HUES48 (cell line): Measurements from ENCODE around the gene RANBP3L.

ENCODE experiments used
- H3K27ac ChIP-seq: one replicate; pipeline ENCODE4 v1.7.0; 2013; ENCODE audit warnings: low read depth, low read length, inconsistent platforms
- H3K27me3 ChIP-seq: 2 replicates; pipeline ENCODE4 v1.6.1; 2013; ENCODE audit warnings: mild to moderate bottlenecking, low read length; ENCODE audit not compliant: control insufficient read depth, insufficient read depth
- H3K36me3 ChIP-seq: 2 replicates; pipeline ENCODE4 v1.6.1; 2013; ENCODE audit warnings: low read length; ENCODE audit not compliant: control insufficient read depth, insufficient read depth
- H3K4me1 ChIP-seq: 2 replicates; pipeline ENCODE4 v1.6.1; 2013; ENCODE audit warnings: mild to moderate bottlenecking, low read length; ENCODE audit not compliant: control insufficient read depth, insufficient read depth
- H3K4me3 ChIP-seq: 2 replicates; pipeline ENCODE4 v1.5.1; 2013; ENCODE audit warnings: mild to moderate bottlenecking, low read depth, low read length
- H3K9ac ChIP-seq: 2 replicates; pipeline ENCODE4 v1.6.1; 2013; ENCODE audit warnings: mild to moderate bottlenecking, low read depth, low read length, moderate library complexity
- H3K9me3 ChIP-seq: 2 replicates; pipeline ENCODE4 v1.6.1; 2013; ENCODE audit warnings: low read length; ENCODE audit not compliant: control insufficient read depth, insufficient read depth

RANBP3L gene

DNA sequence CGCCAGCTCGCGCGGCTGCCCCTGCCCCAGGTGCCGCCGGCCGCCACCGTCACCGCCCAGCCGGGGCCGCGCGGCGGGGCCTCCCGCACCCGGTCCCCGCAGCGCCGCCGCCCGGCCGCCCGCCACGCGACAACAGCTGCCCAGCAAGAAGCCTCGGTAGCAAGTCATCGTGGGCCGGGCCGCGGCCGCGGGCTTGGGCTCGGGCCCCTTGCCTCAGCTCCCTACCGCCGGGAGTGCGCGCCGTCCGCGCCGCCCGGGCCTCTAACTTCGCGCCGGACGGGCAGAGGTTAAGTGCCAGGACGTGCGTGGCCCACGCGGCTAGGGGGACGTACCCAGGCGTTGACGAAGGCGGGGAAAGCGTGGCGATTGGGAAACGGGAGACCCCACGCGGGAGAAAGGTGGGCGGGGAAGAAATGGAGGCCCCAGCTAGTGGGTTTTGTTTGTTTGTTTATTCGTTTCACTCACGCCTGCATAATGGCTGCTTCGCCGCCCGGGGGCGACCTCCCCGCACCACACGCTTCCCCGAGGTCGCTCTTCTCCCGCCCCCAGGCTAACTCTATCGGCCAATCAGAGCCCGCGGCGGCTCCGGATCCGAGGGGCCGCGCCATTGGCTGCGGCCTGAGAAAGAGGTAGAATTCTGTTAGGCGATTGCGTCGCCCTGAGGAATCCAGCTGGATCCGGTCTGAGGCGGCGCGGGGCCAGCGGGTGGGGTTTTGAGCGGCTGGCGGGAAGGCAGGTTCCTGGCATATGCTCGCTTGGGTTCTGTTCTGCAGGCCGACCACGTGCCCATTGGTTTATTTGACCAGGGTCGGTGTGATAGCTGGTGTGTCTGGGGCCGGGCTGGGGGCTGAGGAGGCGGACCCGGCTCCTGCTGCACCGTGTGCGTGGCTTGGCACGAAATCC is 59.8 kb downstream of the RANBP3L start, which contains the start of gene NADK2:
Gene NADK2 (minus strand): TSS at position 295 of the 903 bp plus-strand sequence. CDS start 127 bp downstream, at position 168.
- H3K4me1 ChIP-seq, result peaks cover 25% of the 10 kb centered on the region
- H3K27me3 ChIP-seq, result peaks cover 12% of the 10 kb centered on the region

DNA sequence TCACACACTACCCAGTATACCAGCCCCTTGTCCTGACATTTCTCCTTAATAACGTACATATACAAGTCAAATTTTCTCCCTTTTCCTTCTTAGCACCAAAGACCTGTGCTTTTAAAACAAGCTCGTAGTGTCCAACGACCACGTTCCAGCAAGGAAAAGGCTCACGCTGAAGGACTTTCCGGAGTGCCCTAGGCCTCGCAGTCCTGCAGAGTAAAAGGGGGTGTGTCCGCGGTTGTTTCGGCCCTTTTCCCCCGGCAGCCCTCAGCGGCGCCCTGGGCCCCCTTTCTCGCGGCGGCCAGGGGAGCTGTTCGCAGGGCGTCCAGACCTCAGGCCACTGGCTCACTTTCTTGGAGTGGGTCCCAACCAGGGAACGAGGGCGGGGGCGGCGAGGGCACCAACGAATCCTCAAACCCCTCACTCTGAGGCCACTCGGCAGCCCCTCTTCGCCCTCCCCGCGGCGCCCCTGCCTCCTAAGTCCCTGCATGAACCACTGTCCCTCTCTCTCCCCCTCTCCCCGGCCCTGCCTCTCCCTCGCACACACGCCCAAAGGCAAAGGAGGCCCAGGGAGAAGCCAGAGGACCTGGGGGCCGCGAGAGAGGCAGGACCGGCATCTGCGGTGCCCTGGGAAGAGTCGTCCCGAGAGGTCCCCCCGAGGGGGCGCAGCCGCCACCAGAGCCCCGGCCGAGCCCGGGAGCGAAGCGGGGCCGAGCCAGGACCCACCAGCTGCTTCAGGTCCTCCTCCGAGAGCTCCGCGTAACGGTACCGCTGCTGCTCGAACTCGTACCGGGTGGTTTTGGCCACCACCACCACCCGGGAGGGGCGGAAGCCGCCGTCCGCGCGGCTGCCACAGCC is 60.7 kb downstream of the RANBP3L start:
- Histone ChIP-seq H3K4me3 (peak overlapping the region; percentile 76), H3K36me3 (no peaks in the 10 kb centered on the region), H3K9me3 (peaks cover 4% of the 10 kb centered on the region; the same call in 1 of the 2 replicates), H3K9ac (peak overlapping the region; percentile 92), H3K27me3 (peaks cover 12% of the 10 kb centered on the region), H3K4me1 (peaks cover 25% of the 10 kb centered on the region), H3K27ac (peak overlapping the region; percentile 80)

More for the DNA sequence above, 59.8 kb downstream of the RANBP3L start, which contains the start of gene NADK2:
- peak within 1 kb of the TSS; percentile 89 for H3K27ac ChIP-seq
- no peaks in the 10 kb centered on the region for H3K36me3 ChIP-seq
- peak within 1 kb of the TSS; percentile 76 for H3K4me3 ChIP-seq
- H3K9ac ChIP-seq, result peak within 1 kb of the TSS; percentile 92
- H3K9me3 ChIP-seq, result peaks cover 4% of the 10 kb centered on the region; the same call in 1 of the 2 replicates

DNA sequence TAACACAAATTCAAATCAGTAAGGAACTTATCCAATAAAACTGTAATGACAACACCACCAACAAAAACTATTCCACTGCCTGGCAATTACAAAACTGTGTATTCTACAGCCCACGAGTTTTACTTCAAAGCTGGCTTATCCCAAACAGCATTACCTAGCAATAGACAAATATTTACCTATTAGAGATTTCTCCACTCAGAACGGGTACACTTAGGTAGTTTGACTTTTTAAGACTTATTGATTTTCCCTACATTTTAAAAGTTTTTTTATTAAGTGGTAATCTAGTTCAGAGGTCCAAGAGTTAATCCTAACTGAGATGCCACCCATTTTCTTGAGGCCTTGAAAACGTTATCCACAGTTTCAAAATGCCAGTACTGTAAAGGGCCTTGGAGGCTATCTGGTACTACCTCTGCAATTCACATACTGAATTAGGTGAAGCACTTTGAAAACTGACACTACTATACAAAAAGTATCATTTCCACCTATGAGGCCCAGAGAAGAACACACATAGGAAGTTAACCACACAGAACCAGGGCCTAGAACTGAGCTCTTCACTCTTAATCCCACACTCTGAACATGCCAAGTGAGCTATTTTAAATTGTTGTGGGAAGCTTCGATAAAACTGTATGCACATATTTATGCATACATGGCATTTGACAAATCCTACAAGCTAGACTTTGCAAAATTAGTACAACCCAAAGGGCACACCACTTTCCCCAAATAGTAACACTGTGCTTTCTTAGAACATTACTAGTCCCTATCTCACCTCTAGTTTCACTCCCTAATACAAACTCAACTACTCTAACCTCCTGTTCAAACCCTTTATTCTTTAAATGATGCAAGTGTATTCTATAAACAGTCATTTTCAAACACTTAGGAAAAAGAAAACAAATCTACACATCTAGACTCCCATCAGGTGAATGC is 62.1 kb downstream of the RANBP3L start:
- H3K9ac ChIP-seq, result no peak overlapping the region
- H3K4me1 ChIP-seq, result peaks cover 25% of the 10 kb centered on the region
- no peak overlapping the region for H3K4me3 ChIP-seq
- peaks cover 4% of the 10 kb centered on the region; the same call in 1 of the 2 replicates for H3K9me3 ChIP-seq
- peaks cover 12% of the 10 kb centered on the region for H3K27me3 ChIP-seq
- no peaks in the 10 kb centered on the region for H3K36me3 ChIP-seq
- no peak overlapping the region for H3K27ac ChIP-seq

DNA sequence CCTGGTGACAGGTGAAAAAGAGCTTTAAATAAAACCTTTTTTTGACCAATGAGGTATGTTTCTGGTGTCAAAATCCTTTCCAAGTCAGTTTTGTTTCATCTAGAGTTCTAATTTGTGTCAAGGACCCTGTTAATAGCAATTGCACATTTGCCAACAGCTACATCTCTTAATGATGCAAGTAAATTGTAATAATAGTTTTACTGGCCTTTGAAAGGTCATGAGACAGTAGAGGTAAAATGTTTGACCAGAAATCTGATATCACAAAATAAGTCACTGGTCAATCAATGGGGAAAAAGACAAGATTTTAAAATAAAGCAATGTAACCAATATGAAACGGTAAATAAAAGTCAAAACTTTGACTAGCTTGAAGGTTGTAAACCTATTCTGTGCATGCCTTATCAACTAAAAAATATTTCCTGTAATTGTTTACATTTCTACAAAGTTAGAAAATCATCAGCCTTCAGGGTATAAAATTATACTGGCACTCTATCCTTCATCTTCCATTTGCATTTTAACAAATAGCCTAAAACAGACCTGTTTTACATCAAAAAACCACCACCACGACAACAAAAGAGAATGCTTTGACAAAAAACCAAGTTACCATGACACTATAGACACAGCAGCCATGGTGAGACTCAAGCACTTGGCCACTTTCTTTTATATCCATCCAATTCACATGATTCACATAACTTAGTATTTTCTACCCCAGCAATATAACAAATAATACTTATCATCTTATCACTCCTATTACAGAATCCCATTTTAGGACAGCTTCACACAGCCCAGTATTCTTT is 63.0 kb downstream of the RANBP3L start:
- H3K9ac ChIP-seq, result no peak overlapping the region
- no peak overlapping the region for H3K4me3 ChIP-seq
- H3K36me3 ChIP-seq, result no peaks in the 10 kb centered on the region
- peaks cover 25% of the 10 kb centered on the region for H3K4me1 ChIP-seq
- no peak overlapping the region for H3K27ac ChIP-seq
- peaks cover 12% of the 10 kb centered on the region for H3K27me3 ChIP-seq
- peaks cover 4% of the 10 kb centered on the region; the same call in 1 of the 2 replicates for H3K9me3 ChIP-seq

DNA sequence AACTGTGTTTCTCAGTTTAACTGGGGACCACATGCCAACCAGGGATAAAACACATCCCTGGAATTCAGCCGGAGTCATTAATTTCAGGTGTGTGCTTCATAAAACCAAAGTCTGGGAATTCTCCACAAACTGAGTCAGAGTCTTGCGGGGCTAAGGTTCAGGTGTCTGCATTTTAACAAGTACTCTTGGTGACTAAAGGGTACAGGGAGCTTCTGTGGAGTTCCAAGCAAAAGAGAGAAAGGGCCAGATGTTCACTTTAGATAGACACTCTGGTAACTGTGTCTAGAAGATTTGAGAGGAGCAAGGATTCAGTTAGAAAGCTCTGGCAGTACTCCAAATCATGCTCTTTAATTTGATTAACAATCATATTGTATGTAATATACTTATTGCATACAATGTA is 64.0 kb downstream of the RANBP3L start:
- Histone ChIP-seq H3K9me3 (peaks cover 3% of the 10 kb centered on the region; the same call in 1 of the 2 replicates), H3K4me3 (no peak overlapping the region), H3K27ac (no peak overlapping the region), H3K4me1 (peaks cover 25% of the 10 kb centered on the region), H3K36me3 (no peaks in the 10 kb centered on the region), H3K9ac (no peak overlapping the region), H3K27me3 (peaks cover 4% of the 10 kb centered on the region)

DNA sequence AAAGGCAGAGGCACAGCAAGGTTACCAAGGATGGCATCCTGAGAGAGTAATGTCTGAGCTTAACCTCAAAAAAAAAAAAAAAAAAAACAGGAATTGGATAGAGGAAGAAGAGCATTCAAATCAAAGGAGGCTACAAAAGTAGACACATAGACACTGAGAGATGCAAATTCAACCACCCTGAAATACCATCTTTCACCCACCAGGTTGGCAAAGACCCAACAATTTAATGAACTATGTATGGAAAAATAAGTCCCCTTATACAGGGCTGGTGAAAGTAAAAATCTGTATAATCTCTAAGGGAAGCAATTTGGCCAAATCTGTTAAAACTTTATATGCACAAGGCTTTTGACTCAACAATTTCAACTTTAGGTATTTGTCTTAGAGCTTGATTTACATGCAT is 64.9 kb downstream of the RANBP3L start:
- Histone ChIP-seq H3K9me3 (no peaks in the 10 kb centered on the region), H3K9ac (no peak overlapping the region), H3K4me1 (peaks cover 25% of the 10 kb centered on the region), H3K27me3 (no peaks in the 10 kb centered on the region; the same call in 1 of the 2 replicates), H3K36me3 (no peaks in the 10 kb centered on the region), H3K27ac (no peak overlapping the region), H3K4me3 (no peak overlapping the region)

DNA sequence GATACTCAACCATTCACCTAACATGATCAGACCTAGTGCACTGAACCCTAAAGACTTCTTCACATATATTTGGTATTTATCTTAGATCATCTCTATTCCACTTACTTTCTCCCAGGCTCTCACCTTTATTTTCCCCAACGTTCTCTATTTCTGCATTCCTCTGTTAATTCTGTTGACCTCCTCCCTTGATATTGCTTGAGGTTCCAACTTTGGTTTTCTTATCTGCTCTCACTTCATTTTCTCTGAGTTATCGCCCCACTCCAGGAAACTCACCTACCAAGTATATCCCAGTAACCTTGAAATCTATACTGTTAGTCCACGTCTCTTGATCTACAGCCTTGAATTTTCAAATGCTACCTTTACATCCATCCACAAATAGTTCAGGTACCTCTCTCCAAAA is 69.2 kb downstream of the RANBP3L start:
- no peak overlapping the region for H3K27ac ChIP-seq
- H3K9me3 ChIP-seq, result no peaks in the 10 kb centered on the region
- H3K9ac ChIP-seq, result no peak overlapping the region
- no peaks in the 10 kb centered on the region for H3K36me3 ChIP-seq
- no peaks in the 10 kb centered on the region for H3K27me3 ChIP-seq
- H3K4me1 ChIP-seq, result no peaks in the 10 kb centered on the region
- H3K4me3 ChIP-seq, result no peak overlapping the region

DNA sequence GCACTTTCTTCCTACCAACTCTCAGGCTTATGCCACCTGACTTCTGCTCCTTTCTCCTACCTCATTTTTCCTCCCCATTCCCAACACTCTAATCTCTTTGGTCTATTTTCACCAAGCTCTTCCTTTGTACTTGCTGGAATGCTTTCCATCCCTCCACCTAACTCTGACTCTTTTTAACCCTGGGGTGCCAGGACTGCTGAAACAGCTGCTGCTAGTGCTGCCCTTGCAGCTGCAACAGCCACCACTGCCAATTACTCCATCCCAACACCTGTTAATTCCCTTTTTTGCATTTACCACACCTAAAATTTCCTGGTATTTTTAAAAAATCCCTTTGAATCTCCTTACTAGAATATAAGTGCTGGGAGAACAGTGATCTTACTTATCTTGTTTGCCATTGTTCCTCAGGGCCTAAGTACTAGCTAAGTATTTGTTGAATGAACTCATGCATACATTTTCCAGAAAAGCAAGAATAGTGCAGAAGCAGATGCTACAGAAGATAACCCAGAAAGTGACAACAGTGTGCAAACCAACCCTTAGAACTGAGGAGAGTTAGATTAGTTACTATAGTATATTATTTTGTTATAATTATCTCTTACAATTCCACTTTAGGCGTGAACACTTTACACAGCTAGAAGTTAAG is 71.4 kb downstream of the RANBP3L start:
- Histone ChIP-seq H3K9ac (no peak overlapping the region), H3K4me1 (no peaks in the 10 kb centered on the region), H3K36me3 (peaks cover 6% of the 10 kb centered on the region; the same call in 1 of the 2 replicates), H3K9me3 (no peaks in the 10 kb centered on the region), H3K4me3 (no peak overlapping the region), H3K27ac (no peak overlapping the region), H3K27me3 (no peaks in the 10 kb centered on the region)

DNA sequence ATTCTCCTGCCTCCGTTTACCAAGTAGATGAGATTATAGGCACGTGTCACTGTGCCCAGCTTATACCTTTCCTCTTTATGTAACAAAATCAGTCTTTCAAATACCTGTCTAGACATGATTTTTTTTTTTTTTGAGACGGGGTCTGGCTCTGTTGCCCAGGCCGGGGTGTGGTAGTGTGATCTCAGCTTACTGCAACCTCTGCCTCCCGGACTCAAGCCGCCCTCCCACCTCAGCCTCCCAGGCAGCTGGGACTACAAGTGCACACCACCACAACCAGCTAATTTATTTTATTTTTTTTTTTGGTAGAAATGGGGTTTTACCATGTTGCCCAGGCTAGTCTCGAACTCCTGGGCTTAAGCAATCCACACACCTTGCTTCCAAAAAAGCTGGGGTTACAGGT is 73.2 kb downstream of the RANBP3L start:
- Histone ChIP-seq H3K9me3 (no peaks in the 10 kb centered on the region), H3K27ac (no peak overlapping the region), H3K36me3 (peaks cover 13% of the 10 kb centered on the region), H3K27me3 (no peaks in the 10 kb centered on the region), H3K4me1 (no peaks in the 10 kb centered on the region), H3K9ac (no peak overlapping the region), H3K4me3 (no peak overlapping the region)
